ENCODE measurements around the gene SSTR1.
A peak's percentile ranks its signal among the peaks of the same experiment; 100 is the strongest.

Gene SSTR1

GRCh38 chr14:38203929-38204718 is 3.6 kb upstream of the SSTR1 start:
- DNase-seq, result no peak

DNA sequence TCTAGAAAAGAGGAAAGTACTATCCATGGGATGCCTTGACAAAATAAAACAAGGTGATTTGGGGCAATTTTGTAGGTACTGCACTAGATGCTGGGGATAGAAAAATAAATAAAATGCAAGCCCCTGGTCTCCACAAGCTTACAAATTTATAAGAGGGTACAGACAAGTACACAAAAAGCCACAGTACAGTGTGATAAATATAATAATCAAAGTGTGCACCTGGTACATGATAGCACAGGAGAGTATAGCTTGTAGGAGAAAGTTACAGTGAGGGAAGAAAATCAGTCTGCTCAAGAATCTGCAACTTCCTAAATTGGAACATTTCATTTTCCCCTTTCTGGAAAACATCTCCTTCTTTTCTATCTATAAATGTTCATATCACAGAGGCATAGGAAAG is 3.0 kb upstream of the SSTR1 start:
- no peak for DNase-seq

DNA sequence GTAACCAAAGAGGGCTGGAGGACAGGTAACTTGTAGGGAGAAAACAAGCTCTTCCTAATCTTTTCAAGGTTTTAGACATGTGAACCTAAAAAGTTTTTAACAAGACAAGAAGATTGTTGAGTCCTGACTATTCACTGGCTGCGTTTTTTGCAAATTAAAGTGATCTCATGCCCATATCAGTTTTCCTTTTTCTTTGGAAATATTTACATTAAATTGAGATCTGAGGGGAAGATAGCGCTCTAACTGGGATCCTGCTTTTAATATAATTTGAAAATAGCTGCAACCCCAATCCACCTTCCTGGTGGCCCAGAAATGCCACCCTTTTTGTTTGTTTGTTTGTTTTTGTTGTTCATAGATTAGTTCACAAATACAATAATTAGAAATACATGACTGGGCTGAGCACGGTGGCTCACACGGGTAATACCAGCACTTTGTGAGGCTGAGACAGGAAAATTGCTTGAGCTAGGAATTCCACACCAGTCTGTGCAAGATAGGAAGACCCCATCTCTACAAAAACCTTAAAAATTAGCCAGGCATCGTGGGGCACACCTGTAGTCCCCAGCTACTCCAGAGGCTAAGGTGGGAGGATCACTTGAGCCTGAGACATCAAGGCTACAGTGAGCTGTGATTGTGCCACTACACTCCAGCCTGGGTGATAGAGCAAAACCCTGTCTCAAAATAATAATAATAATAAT is 2.4 kb upstream of the SSTR1 start:
- no peak for DNase-seq

DNA sequence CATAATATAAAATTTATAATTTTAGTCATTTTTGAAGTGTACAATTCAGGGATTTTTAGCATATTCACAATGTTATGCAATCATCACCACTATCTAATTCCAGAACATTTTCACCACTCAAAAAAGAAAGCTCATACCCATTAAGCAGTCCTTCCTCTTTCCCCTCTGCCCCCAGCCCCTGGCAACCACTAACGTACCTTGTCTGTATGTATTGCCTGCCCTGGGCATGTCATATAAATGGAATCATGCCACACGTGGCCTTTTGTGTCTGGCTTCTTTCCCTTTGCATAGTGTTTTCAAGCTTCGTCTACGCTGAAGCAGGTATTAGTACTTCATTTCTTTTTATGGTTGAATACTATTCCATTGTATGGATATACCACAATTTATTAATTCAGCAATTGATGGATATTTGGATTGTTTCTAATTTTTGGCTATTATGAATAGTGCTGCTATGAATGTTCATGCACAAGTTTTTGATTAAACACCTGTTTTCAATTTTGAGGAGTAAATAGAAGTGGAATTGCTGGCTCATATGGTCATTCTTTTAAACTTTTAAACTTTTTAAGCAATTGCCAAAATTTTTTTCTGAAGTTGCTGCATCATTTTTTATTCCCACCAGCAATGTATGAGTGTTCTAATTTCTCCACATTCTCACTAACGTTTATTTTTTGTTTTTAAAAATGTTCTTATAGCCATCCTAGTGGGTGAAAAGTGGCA is 1.6 kb upstream of the SSTR1 start:
- no peak for DNase-seq

- DNase-seq, result no peak
Measured at GRCh38 chr14:38206689-38207376, 871 bp upstream of the SSTR1 start.

GRCh38 chr14:38207377-38207735 is 348 bp upstream of the SSTR1 start:
- DNase-seq, result no peak

DNA sequence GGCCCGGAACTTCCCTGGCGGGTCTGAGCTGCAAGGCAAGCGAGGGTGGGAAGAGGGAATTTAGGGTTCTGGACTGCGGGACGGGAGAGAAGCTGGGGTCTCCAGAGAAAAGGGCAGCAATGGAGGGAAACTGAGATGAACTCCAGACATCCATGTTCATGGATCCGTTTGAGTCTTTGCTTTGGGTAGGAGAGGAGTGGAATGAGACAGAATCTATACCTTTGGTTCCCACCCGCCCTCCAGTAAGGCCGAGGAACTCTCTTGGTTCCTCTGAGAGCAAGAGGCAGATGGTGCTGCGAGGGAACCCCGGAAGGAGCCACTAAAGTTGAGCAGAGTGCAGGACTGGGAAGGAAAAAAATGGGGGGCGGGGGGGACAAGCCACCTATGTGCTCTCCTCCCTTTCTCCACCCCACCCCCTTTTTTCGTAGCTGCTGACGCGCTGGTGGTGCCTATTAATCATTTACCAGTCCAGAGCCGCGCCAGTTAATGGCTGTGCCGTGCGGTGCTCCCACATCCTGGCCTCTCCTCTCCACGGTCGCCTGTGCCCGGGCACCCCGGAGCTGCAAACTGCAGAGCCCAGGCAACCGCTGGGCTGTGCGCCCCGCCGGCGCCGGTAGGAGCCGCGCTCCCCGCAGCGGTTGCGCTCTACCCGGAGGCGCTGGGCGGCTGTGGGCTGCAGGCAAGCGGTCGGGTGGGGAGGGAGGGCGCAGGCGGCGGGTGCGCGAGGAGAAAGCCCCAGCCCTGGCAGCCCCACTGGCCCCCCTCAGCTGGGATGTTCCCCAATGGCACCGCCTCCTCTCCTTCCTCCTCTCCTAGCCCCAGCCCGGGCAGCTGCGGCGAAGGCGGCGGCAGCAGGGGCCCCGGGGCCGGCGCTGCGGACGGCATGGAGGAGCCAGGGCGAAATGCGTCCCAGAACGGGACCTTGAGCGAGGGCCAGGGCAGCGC is 1.2 kb downstream of the SSTR1 start:
- peak; percentile 80 for DNase-seq

GRCh38 chr14:38209572-38210557 is 2.2 kb downstream of the SSTR1 start:
- peak; percentile 58 for DNase-seq

GRCh38 chr14:38210587-38211216 is 3.0 kb downstream of the SSTR1 start:
- peak; percentile 46 for DNase-seq

- DNase-seq, result peak; percentile 50
Measured at GRCh38 chr14:38211255-38211735, 3.6 kb downstream of the SSTR1 start.

DNA sequence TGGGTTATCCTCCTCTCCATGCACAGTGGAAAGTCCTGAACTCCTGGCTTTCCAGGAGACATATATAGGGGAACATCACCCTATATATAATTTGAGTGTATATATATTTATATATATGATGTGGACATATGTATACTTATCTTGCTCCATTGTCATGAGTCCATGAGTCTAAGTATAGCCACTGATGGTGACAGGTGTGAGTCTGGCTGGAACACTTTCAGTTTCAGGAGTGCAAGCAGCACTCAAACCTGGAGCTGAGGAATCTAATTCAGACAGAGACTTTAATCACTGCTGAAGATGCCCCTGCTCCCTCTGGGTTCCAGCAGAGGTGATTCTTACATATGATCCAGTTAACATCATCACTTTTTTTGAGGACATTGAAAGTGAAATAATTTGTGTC is 4.4 kb downstream of the SSTR1 start:
- DNase-seq, result no peak

DNA sequence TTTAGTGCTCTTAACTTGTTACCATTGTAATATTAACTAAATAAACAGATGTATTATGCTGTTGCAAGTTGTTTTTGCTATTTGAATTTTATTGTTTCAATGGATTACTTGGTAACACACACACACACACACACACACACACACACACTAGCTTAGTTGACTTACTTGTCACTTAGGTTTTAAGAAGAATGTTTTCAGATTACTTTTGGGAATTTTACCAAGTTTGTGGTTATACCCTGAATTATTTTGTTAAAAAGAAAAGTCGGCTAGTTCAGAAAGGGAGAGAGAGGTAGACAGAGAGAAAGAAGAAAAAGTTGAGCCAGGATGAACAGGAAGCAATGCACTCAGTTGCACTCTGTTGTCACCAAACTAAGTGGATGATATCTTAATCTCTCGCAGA is 5.3 kb downstream of the SSTR1 start:
- no peak for DNase-seq

- DNase-seq, result no peak
Measured at GRCh38 chr14:38217553-38217952, 9.8 kb downstream of the SSTR1 start.

GRCh38 chr14:38221077-38221476 is 13.4 kb downstream of the SSTR1 start:
- DNase-seq, result no peak

- DNase-seq, result no peak
Measured at GRCh38 chr14:38224338-38224737, 16.6 kb downstream of the SSTR1 start.

GRCh38 chr14:38225946-38226345 is 18.2 kb downstream of the SSTR1 start:
- DNase-seq, result no peak

GRCh38 chr14:38226366-38226765 is 18.7 kb downstream of the SSTR1 start:
- no peak for DNase-seq

DNA sequence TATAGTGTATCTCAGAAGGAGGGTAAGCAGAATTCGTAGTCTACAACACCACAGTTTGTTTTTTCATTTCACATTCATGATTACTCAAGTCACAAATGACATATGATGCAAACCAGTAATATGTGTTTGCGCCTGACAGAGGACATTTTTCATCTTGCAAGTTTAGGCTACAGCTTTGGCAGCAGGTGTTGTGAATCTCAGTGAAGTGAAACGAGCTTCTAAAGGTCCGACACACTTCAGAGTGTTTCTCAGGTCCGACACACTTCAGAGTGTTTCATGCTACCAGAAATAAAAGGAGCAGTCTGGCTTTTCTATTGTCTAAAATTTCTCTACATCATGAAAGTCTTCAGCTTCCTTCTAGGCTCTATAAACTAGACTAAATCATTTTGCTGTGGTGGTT is 25.5 kb downstream of the SSTR1 start:
- DNase-seq, result no peak

- DNase-seq, result no peak
Measured at GRCh38 chr14:38238332-38238731, 30.6 kb downstream of the SSTR1 start.

- no peak for DNase-seq
Measured at GRCh38 chr14:38238878-38239277, 31.2 kb downstream of the SSTR1 start.

Measured in retina (tissue), 1 donor.